Heart left ventricle (tissue), 13 donors: Measurements from ENCODE around the gene USP9Y.

Experiments used
- CTCF ChIP-seq, 12 donors: fragments of 200-600 bp; sonication (generic) in 4 of 12; IDR thresholded peaks; one replicate each; pipeline versions ENCODE4 v1.5.0 to v1.8.0; 2018 to 2022; ENCODE audit warnings: antibody characterized with exemption in 12 of 12, mild to moderate bottlenecking in 5 of 12
- POLR2A ChIP-seq, 2 donors: fragments of 450-650 bp; IDR thresholded peaks; one replicate each; pipeline ENCODE4 v1.6.1; 2017; ENCODE audit warnings: antibody characterized with exemption in 2 of 2, mild to moderate bottlenecking in 2 of 2, moderate library complexity in 2 of 2
- donor health status: ischemic (EF 13 %, LVEDD 7.1; RV severe dilation, severe dysfunction).
- donor health status: DM: no; HTN: yes; CAD: no.
- donor health status: DM: no; HTN: no; CAD: no.
- donor health status: ischemic (EF 25% LVEDD 6.9; RV normal size, moderate dysfunction).
- donor health status: ischemic (EF 25% LVEDD 5.7; RV mildly dilated, moderate dysfunction).
- donor health status: ischemic (EF 35%, LVEDD 5.7; RV mildly dilated, moderate dysfunction).
- donor health status: nonischemic (EF 11% LVEDD 7.7; RV severe dilation, severe dysfunction).
- donor health status: DM: yes; HTN: yes; CAD: no.
- donor health status: PGD.
- donor health status: ischemic (EF 29% LVEDD 5.4; RV normal size, mild dysfunction).
- donor health status: nonischemic (EF 23%, LVEDD 6.1; RV moderate dilation, normal function).

GRCh38 chrY:12651621-12652036, 49.4 kb upstream of the USP9Y start:
- TF ChIP-seq CTCF (IDR thresholded peaks at IDR 0.05), result no peak
- no peak for TF ChIP-seq POLR2A (IDR thresholded peaks at IDR 0.05)
